CD4-positive, alpha-beta T cell (primary cell): ENCODE measurements around the gene WWC2. TPM values are rescaled to one million over a fixed set of nuclear protein-coding genes. Genes with fewer than 3 reads are reported as not detected.

Source experiments
- ATAC-seq: fragments of 200-7000 bp; cut with Tn5 transposase; one replicate; pipeline ENCODE4 v1.10.0; 2022; ENCODE audit warnings: mild to moderate bottlenecking; ENCODE audit not compliant: poor library complexity
- CTCF ChIA-PET: fragments of 350-600 bp; sonication (Branson Sonifier 250); formaldehyde crosslinking; loops from one replicate; lab custom pipeline; 2021; ENCODE audit warnings: antibody characterized with exemption, inconsistent platforms; lab: Charles Lee
- POLR2A ChIA-PET: fragments of 350-600 bp; sonication (Branson Sonifier 250); formaldehyde crosslinking; loops from one replicate; lab custom pipeline; 2021; ENCODE audit warnings: antibody characterized with exemption, inconsistent platforms; lab: Charles Lee
- DNase-seq, 14 experiments: peaks; one replicate each; pipeline ENCODE4 v3.0.0-alpha.2; 2013 to 2020; ENCODE audit warnings: mixed read lengths in 2 of 14
- H3K27ac ChIP-seq, 2 donors: one replicate each; pipeline versions ENCODE4 v1.5.1 to v1.7.0; 2013; ENCODE audit warnings: low read length in 2 of 2, low read depth in 1 of 2, mild to moderate bottlenecking in 1 of 2
- H3K27me3 ChIP-seq, 2 experiments: 1 replicate in 1 of 2; 2 replicates in 1 of 2; pipeline versions ENCODE4 v1.6.1 to v1.7.0; 2013; ENCODE audit warnings: low read length in 2 of 2, control low read depth in 1 of 2, mild to moderate bottlenecking in 1 of 2, moderate library complexity in 1 of 2; ENCODE audit not compliant: insufficient read depth in 2 of 2, control insufficient read depth in 1 of 2
- H3K36me3 ChIP-seq: one replicate; pipeline ENCODE4 v1.6.1; 2013; ENCODE audit warnings: low read length, control low read depth; ENCODE audit not compliant: insufficient read depth
- H3K4me1 ChIP-seq: one replicate; pipeline ENCODE4 v1.6.1; 2013; ENCODE audit warnings: low read length, control low read depth; ENCODE audit not compliant: insufficient read depth
- H3K4me3 ChIP-seq: one replicate; pipeline ENCODE4 v1.5.1; 2013; ENCODE audit warnings: mild to moderate bottlenecking, low read length, moderate library complexity
- H3K9me3 ChIP-seq, 2 experiments: 1 replicate in 1 of 2; 2 replicates in 1 of 2; pipeline versions ENCODE4 v1.6.1 to v1.7.0; 2013; ENCODE audit warnings: low read length in 2 of 2, mild to moderate bottlenecking in 2 of 2, control low read depth in 1 of 2, moderate library complexity in 1 of 2; ENCODE audit not compliant: control insufficient read depth in 1 of 2, insufficient read depth in 1 of 2
- H3K27ac Mint-ChIP-seq: one replicate; pipeline ENCODE4 v1.8.0; 2020; ENCODE audit warnings: mixed read lengths
- H3K27me3 Mint-ChIP-seq: one replicate; pipeline ENCODE4 v1.8.0; 2021; ENCODE audit warnings: mixed read lengths
- H3K36me3 Mint-ChIP-seq: one replicate; pipeline ENCODE4 v1.8.0; 2021; ENCODE audit warnings: low read depth, mixed read lengths
- H3K4me1 Mint-ChIP-seq: one replicate; pipeline ENCODE4 v1.8.0; 2021; ENCODE audit warnings: low read depth, mixed read lengths
- H3K4me3 Mint-ChIP-seq: one replicate; pipeline ENCODE4 v1.8.0; 2020; ENCODE audit warnings: mild to moderate bottlenecking, mixed read lengths
- H3K9me3 Mint-ChIP-seq: one replicate; pipeline ENCODE4 v1.8.0; 2020; ENCODE audit warnings: mixed read lengths
- intact Hi-C, 2 experiments: fragments of 100-400 bp; cut with DNase I in 1 of 2; cut with micrococcal nuclease in 1 of 2; formaldehyde crosslinking; loops; one replicate each; pipeline versions ENCODE4 v1.15.1 to v1.9.0; 2023 to 2025; cut with DNase I, micrococcal nuclease
- total RNA-seq, 174 experiments: library from RNA in 2 of 174; stranded (reverse) in 2 of 174; gene quantifications; one replicate each; pipeline ENCODE4 v1.2.3 and lab custom pipeline; 2021 to 2026
- TF ChIP-seq, protein P1 (sequence below): fragments of 200-600 bp; IDR thresholded peaks from one replicate; pipeline ENCODE4 v1.8.0; 2022; ENCODE audit warnings: antibody characterized with exemption, mild to moderate bottlenecking

WWC2 gene
- total RNA-seq, 2 experiments from 2014 or later: 4.1 to 4.9 TPM

DNA sequence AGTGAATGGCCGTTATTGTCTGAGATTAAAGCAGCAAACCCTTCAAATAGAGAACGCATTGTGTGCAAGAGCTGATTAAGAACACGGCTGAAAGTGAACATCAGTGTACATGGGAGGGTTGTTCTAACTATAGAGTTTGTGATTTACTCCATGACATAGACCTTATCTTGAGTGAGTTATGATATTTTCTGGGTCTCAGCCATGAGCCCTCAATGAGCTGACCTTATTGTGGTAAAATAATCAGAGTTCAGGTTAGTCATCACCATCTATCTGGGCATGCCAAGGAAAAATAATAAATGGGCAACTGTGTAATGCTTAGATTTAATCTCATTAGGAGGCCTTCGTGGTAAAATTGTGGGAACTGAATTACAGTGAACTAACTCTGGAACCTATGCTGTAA lies 256.3 kb downstream of the WWC2 start:
- no peak for DNase-seq
- H3K27me3 ChIP-seq: peaks cover 2 to 3% of the 10 kb centered on the region in 2 experiments
- intact Hi-C loops: no loop called here
- ChIA-PET CTCF (no interaction called here), POLR2A (no interaction called here)
- Mint-ChIP-seq H3K27me3 (peaks cover 31% of the 10 kb centered on the region), H3K27ac (no peak overlapping the region), H3K4me3 (no peak overlapping the region), H3K4me1 (no peaks in the 10 kb centered on the region), H3K9me3 (no peaks in the 10 kb centered on the region), H3K36me3 (no peaks in the 10 kb centered on the region)
- H3K9me3 ChIP-seq: no peaks in the 10 kb centered on the region
- H3K36me3 ChIP-seq: no peaks in the 10 kb centered on the region
- TF ChIP-seq, protein P1, sequence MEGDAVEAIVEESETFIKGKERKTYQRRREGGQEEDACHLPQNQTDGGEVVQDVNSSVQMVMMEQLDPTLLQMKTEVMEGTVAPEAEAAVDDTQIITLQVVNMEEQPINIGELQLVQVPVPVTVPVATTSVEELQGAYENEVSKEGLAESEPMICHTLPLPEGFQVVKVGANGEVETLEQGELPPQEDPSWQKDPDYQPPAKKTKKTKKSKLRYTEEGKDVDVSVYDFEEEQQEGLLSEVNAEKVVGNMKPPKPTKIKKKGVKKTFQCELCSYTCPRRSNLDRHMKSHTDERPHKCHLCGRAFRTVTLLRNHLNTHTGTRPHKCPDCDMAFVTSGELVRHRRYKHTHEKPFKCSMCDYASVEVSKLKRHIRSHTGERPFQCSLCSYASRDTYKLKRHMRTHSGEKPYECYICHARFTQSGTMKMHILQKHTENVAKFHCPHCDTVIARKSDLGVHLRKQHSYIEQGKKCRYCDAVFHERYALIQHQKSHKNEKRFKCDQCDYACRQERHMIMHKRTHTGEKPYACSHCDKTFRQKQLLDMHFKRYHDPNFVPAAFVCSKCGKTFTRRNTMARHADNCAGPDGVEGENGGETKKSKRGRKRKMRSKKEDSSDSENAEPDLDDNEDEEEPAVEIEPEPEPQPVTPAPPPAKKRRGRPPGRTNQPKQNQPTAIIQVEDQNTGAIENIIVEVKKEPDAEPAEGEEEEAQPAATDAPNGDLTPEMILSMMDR: no peak
- H3K4me3 ChIP-seq: no peak overlapping the region
- no peak overlapping the region for H3K27ac ChIP-seq
- H3K4me1 ChIP-seq: no peaks in the 10 kb centered on the region
- no peak for ATAC-seq

DNA sequence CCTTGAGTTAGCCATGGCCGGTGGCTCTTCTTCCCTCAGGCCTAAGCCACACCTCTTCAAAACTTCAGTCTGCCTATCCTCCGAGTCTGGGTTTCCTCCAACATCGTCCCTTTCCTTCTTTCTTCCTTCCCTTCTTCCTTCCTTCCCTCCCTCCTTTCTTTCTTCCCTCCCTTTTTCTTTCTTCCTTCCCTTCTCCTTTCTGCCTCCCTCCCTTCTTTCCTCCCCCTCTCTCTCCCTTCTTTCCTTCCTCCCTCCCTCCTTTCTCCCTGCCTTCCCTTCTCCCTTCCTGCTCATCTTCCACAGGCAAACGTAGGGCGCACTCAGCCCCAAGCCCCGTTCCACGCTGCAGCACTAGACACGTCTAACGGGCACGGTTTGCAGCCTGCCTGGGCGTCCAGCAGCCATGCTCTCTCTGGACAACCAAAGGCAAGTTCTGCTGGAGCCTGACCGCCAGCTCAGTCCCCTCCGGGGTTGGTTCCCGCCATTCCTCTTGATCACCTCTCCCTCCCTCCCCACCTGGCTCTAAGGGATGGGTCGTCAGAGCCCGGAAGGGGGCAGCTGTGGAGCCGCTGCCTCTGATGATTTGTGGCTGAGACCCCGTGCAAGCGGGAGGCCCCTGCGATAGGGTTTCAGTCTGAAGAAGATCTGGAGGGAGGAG lies 257.2 kb downstream of the WWC2 start:
- peaks cover 24% of the 10 kb centered on the region for H3K27me3 Mint-ChIP-seq
- intact Hi-C loops: no loop called here

DNA sequence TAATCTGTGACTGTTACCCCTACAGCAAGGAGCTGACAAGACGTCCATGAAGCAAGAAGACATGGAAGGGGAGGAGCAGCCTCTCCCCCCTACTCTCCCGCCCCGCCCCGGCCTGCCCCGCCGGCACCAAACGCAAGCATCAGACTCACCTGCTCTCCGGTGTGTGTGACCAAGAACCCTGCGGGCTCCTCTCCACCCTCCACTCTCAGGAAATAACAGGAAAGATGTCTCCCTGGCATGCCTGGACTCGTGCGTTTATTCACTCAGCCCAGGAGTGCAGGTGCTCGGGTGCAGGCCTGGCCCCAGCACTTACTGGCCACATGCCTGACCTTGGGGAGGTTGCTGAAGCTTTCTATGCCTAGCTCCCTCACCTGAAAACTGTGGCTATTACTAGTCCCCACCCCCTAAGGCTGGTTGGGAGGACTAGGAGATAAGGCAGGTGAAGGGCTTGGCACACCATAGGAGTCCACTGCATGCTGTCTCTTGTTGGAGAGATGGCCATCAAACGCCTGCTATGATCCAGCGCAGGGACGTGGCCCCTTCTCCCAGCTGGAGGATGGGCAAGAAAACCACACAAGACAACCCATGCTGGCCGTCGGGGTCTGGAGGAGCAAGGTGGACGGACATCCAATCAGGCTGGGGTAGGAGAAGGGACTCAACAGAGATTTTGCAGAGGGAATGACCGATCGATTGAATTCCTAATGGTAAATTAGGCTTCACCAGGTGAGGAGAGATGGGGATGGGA lies 258.0 kb downstream of the WWC2 start:
- Histone ChIP-seq H3K4me1 (no peaks in the 10 kb centered on the region), H3K9me3 (no peaks in the 10 kb centered on the region), H3K4me3 (no peak overlapping the region), H3K27me3 (peaks cover 0 to 3% of the 10 kb centered on the region in 2 experiments), H3K36me3 (no peaks in the 10 kb centered on the region), H3K27ac (no peak overlapping the region)
- ATAC-seq (no peak), DNase-seq (no peak)
- H3K9me3 Mint-ChIP-seq: no peaks in the 10 kb centered on the region
- no peak overlapping the region for H3K4me3 Mint-ChIP-seq
- TF ChIP-seq, protein P1: no peak
- H3K27ac Mint-ChIP-seq: no peak overlapping the region
- peaks cover 19% of the 10 kb centered on the region for H3K27me3 Mint-ChIP-seq
- H3K4me1 Mint-ChIP-seq: no peaks in the 10 kb centered on the region
- CTCF ChIA-PET: no interaction called here
- H3K36me3 Mint-ChIP-seq: no peaks in the 10 kb centered on the region
- POLR2A ChIA-PET: no interaction called here
- intact Hi-C loops: no loop called here

More for the DNA sequence above, 257.2 kb downstream of the WWC2 start:
- Histone ChIP-seq H3K36me3 (no peaks in the 10 kb centered on the region), H3K4me1 (no peaks in the 10 kb centered on the region), H3K27me3 (peaks cover 0 to 3% of the 10 kb centered on the region in 2 experiments), H3K9me3 (no peaks in the 10 kb centered on the region), H3K27ac (no peak overlapping the region), H3K4me3 (no peak overlapping the region)
- ChIA-PET CTCF (no interaction called here), POLR2A (no interaction called here)
- TF ChIP-seq, protein P1: no peak
- Mint-ChIP-seq H3K9me3 (no peaks in the 10 kb centered on the region), H3K4me1 (no peaks in the 10 kb centered on the region), H3K4me3 (no peak overlapping the region), H3K36me3 (no peaks in the 10 kb centered on the region), H3K27ac (no peak overlapping the region)
- ATAC-seq (no peak), DNase-seq (no peak)
